Motor neuron (in vitro differentiated cells): Measurements from ENCODE around the gene ACE. TPM values are rescaled to one million over a fixed set of nuclear protein-coding genes. Genes with fewer than 3 reads are reported as not detected.

ENCODE experiments used
- ATAC-seq, 8 experiments: fragments of 200-7000 bp; cut with Tn5 transposase; replicated peaks in 6 of 8; 2 replicates each; pipeline ENCODE4 v1.8.0; 2021; ENCODE audit warnings: mild to moderate bottlenecking in 8 of 8, moderate library complexity in 8 of 8
- H3K27ac ChIP-seq, 2 donors: fragments of 250-450 bp; sonication (Bioruptor Pico); 2 replicates each; pipeline ENCODE4 v1.9.0; 2021; ENCODE audit warnings: antibody characterized with exemption in 2 of 2, mild to moderate bottlenecking in 2 of 2, moderate library complexity in 1 of 2
- H3K4me1 ChIP-seq, 2 donors: fragments of 250-450 bp; sonication (Bioruptor Pico); replicated peaks in 1 of 2; 2 replicates each; pipeline ENCODE4 v1.6.1; 2021; ENCODE audit warnings: antibody characterized with exemption in 2 of 2, mild to moderate bottlenecking in 2 of 2, moderate library complexity in 1 of 2
- H3K4me3 ChIP-seq, 5 donors: fragments of 250-450 bp; sonication (Bioruptor Pico); 2 replicates each; pipeline ENCODE4 v1.9.0; 2021; ENCODE audit warnings: antibody characterized with exemption in 5 of 5, mild to moderate bottlenecking in 5 of 5, moderate library complexity in 4 of 5
- WGBS, 10 experiments: fragments of 450-650 bp; shearing (Covaris generic); methylation state at CpG; one replicate each; pipeline ENCODE4 v1.0.0; 2022; 5-methylcytosine and 5-hydroxymethylcytosine counted together
- in situ Hi-C, 9 experiments: fragments of 400-800 bp; cut with MboI; loops; one replicate each; pipeline ENCODE4 v1.15.0; 2021; ENCODE audit warnings: low sequenced_read_pairs in 9 of 9, low pct_unique_long_range_greater_than_20kb in 2 of 9; ENCODE audit not compliant: unreplicated experiment in 9 of 9
- total RNA-seq, 8 experiments: library from RNA; unstranded; fragments of 300-600 nt; gene quantifications; 2 replicates each; pipeline versions ENCODE4 v1.2.3 to v1.2.4, GENCODE V29; 2022

Gene ACE
- total RNA-seq, 8 experiments from 2014 or later = 0.49 to 3.2 (median 1.4) TPM

DNA sequence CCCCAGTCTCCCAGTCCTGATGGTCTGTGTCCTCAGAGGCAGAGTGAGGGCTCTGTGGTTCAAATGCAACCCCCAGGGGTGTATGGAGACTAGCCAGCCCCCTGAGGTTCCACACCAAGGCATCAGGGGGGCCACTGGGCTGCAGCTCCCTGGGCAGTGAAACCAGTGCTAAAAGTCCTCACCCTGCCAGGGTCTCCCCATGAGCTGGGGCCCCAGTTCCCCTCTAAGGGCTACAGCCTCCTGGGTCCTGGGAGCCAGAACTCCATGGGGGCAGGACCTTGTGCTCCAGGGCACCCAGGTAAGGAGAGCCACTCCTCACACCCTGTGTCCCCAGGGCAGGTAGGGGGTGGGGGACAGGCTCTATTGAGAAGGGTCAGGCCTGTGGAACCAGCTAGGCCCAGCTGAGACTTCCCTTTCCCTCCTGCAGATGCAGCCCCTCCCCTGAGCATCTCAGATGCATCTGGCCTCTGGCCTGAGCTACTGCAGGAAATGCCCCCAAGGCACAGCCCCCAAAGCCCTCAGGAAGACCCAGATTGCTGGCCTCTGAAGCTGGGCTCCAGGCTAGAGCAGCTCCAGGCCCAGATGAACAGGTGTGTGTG lies 67.1 kb downstream of the ACE start:
- H3K4me3 ChIP-seq = no peak overlapping the region
- H3K27ac ChIP-seq = no peak overlapping the region
- in situ Hi-C loops = no loop called here
- no peaks in the 10 kb centered on the region for H3K4me1 ChIP-seq
- ATAC-seq = no peak

DNA sequence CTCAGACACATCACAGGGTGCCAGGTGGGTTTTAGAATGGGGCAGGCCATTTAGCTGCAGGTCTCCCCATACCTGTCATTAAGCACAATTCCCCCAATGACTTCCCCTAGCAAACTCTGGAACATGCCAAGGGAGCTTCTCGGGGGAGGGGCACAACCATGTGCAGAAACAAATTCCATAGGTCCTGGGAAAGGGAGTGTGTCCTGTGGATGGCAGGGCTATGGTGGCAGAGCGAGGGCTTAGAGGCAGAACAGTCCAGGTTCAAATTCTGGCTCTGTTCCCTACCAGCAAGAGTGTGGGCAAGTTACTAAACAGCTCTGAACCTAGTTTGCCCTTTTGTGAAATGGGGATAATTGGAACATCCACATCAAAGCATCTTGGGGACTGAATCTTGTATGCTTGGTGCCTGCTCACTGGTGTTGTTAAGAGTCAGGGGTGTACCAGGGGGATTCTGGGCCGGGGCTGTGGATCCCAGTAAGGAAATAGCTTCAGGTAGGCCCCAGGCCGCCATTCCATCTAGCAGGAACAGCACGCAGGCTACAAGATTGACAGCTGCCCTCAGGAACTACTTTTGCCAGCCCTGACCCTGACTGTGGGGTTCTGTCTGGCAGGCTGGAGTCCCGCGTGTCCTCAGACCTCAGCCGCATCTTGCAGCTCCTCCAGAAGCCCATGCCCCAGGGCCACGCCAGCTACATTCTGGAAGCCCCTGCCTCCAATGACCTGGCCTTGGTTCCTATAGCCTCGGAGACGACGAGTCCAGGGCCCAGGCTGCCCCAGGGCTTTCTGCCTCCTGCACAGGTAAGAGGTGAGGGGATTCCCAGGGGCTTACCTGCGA lies 67.8 kb downstream of the ACE start:
- WGBS, 10 experiments = 43 to 100% (median 92%) methylated on average over 1 to 4 of the region's 13 CpGs; no CpG with 5 or more reads in 7 of the 10 experiments
- Histone ChIP-seq H3K27ac (no peak overlapping the region), H3K4me1 (peaks cover 0 to 4% of the 10 kb centered on the region in 2 donors), H3K4me3 (no peak overlapping the region)
- in situ Hi-C loops = no loop called here
- ATAC-seq = no peak

DNA sequence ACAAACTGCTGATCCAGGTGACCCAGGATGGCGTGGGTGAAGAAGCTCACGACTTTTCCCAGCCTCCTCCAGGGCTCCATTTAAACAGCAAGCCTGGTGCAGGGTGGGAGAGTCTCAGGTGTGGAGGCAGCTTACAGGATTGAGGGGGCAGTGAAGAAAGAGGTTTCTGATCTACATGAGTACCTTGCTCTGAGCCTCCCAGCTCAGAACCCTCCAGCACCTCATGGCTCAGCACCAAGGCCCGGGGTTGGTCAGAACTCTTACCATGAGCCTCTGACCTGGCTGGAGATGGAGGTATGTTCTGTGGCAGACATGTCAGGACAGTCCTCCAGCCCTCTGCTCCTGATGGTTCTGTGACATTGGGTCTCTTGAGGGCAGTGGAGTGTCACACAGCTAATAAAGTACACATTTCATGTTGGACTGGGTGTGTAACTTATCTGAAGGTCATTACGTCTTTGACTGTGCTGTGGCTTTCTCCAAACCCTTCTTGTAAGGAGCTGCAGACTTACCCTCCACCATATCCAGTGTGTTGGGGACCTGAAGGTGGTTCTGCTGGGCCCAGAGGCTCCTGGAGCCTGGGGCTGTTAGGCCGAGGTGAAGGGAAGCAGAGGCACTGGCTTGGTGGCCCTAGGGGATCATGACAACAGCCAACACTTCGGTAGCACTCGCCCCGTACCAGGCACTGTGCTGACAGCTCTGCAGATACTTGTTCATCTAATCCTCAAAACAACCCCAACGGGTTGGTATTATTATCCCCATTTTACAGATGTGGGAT lies 69.6 kb downstream of the ACE start:
- no peak for ATAC-seq
- in situ Hi-C loops = no loop called here
- WGBS, 10 experiments = 20 to 100% (median 100%) methylated on average over 1 to 6 of the region's 9 CpGs; no CpG with 5 or more reads in 3 of the 10 experiments

DNA sequence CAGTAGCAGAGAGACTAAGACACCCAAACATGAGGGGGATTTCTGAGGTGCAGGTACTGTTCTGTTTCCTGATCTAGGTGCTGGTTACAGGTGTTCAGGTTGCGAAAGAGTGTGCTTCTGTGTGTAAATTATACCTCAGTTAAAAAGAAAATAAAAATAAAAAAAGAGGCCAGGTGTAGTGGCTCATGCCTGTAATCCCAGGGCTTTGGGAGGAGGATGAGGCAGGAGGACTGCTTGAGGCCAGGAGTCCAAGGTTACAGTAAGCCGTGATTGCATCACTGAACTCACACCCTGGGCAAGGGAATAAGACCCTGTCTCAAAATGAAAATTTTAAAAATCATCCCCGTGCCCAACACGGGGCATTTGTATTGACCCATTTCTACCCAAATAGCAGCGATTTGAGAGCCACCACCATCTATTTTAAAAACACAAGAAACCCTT lies 70.2 kb downstream of the ACE start:
- ATAC-seq = no peak
- H3K4me3 ChIP-seq = no peak overlapping the region
- H3K27ac ChIP-seq = no peak overlapping the region
- peaks cover 0 to 5% of the 10 kb centered on the region in 2 donors for H3K4me1 ChIP-seq
- in situ Hi-C loops = no loop called here
- 75 to 100% (median 100%) methylated on average over 1 to 2 of the region's 5 CpGs; no CpG with 5 or more reads in 4 of the 10 experiments for WGBS, 10 experiments

More for the DNA sequence above, 69.6 kb downstream of the ACE start:
- Histone ChIP-seq H3K27ac (no peak overlapping the region), H3K4me3 (no peak overlapping the region), H3K4me1 (peaks cover 0 to 4% of the 10 kb centered on the region in 2 donors)

Other genes with a start within 250 kb of the ACE start
- gene CYB561, start 30.8 kb upstream of the ACE start, total RNA-seq = 10 to 100 TPM in 1 of 8 experiments, 1 to 10 TPM in 7; 4.7 to 45.4 (median 6.6) TPM
- gene KCNH6, start 46.3 kb downstream of the ACE start, total RNA-seq = under 1 TPM in 6 of 8 experiments, not detected in 2; 0.05 to 0.78 (median 0.11) TPM
- gene DCAF7, start 73.4 kb downstream of the ACE start, total RNA-seq = 10 to 100 TPM; 31.5 to 79.4 (median 61.1) TPM
- 10 to 100 TPM; 11.5 to 31.5 (median 22.4) TPM for gene TACO1, start 123.8 kb downstream of the ACE start, total RNA-seq
- gene MAP3K3, start 145.4 kb downstream of the ACE start, total RNA-seq = 10 to 100 TPM; 11.0 to 25.4 (median 15.1) TPM
- gene LIMD2, start 223.1 kb downstream of the ACE start, total RNA-seq = 10 to 100 TPM in 5 of 8 experiments, 1 to 10 TPM in 2, under 1 TPM in 1; 0.97 to 64.4 (median 17.8) TPM